ENCODE measurements around the gene AATK.

AATK gene

GRCh38 chr17:81125573-81126081 lies 40.4 kb downstream of the AATK start:
- no peak for DNase-seq

GRCh38 chr17:81124377-81124776 lies 41.6 kb downstream of the AATK start:
- no peak for DNase-seq

GRCh38 chr17:81123052-81124048 lies 42.7 kb downstream of the AATK start:
- no peak for DNase-seq

- DNase-seq: no peak
These were observed 43.9 kb downstream of the AATK start for GRCh38 chr17:81121841-81122733.

GRCh38 chr17:81120695-81121621 lies 45.1 kb downstream of the AATK start:
- DNase-seq: no peak

GRCh38 chr17:81120149-81120484 lies 45.9 kb downstream of the AATK start:
- DNase-seq: no peak

GRCh38 chr17:81119223-81120148 lies 46.5 kb downstream of the AATK start:
- DNase-seq: peak; percentile 80

- no peak for DNase-seq
These were observed 47.5 kb downstream of the AATK start for GRCh38 chr17:81118308-81119221.

GRCh38 chr17:81117672-81118198 lies 48.3 kb downstream of the AATK start:
- DNase-seq: no peak

- DNase-seq: no peak
These were observed 49.3 kb downstream of the AATK start for GRCh38 chr17:81116704-81117103.

GRCh38 chr17:81115749-81116464 lies 50.1 kb downstream of the AATK start:
- no peak for DNase-seq

GRCh38 chr17:81115219-81115618 lies 50.8 kb downstream of the AATK start:
- no peak for DNase-seq

- no peak for DNase-seq
These were observed 51.5 kb downstream of the AATK start for GRCh38 chr17:81114351-81115093.

GRCh38 chr17:81113158-81113724 lies 52.8 kb downstream of the AATK start:
- no peak for DNase-seq

- no peak for DNase-seq
These were observed 53.6 kb downstream of the AATK start for GRCh38 chr17:81112450-81112849.

GRCh38 chr17:81111066-81111465 lies 55.0 kb downstream of the AATK start:
- DNase-seq: no peak

- no peak for DNase-seq
These were observed 55.5 kb downstream of the AATK start for GRCh38 chr17:81110488-81111040.

GRCh38 chr17:81109957-81110356 lies 56.1 kb downstream of the AATK start:
- no peak for DNase-seq
